Loucy (cell line): ENCODE results near the gene SLC25A15.

ENCODE experiments used
- H2AFZ ChIP-seq: fragments of 200-600 bp; sonication (generic); 2 replicates; pipeline ENCODE4 v1.6.0; 2016; ENCODE audit warnings: antibody characterized with exemption, mild to moderate bottlenecking, low read length, moderate library complexity
- H3F3A ChIP-seq: fragments of 200-600 bp; 2 replicates; pipeline ENCODE4 v1.6.0; 2016; ENCODE audit warnings: antibody characterized with exemption, low read depth, mild to moderate bottlenecking
- H3K27me3 ChIP-seq: fragments of 200-600 bp; sonication (generic); 2 replicates; pipeline ENCODE4 v1.6.1; 2014; ENCODE audit warnings: low read length, mild to moderate bottlenecking; ENCODE audit not compliant: insufficient read depth, poor library complexity, severe bottlenecking
- H3K36me3 ChIP-seq: fragments of 200-600 bp; sonication (generic); 2 replicates; pipeline ENCODE4 v1.6.1; 2016; ENCODE audit warnings: low read length; ENCODE audit not compliant: insufficient read depth
- H3K4me1 ChIP-seq: fragments of 200-600 bp; sonication (generic); 2 replicates; pipeline ENCODE4 v1.5.1; 2014; ENCODE audit warnings: low read length, mild to moderate bottlenecking; ENCODE audit not compliant: insufficient read depth, poor library complexity, severe bottlenecking
- H3K4me2 ChIP-seq: fragments of 200-600 bp; sonication (generic); 2 replicates; pipeline ENCODE4 v1.6.0; 2014; ENCODE audit warnings: antibody characterized with exemption, low read length, low read depth, mild to moderate bottlenecking; ENCODE audit not compliant: poor library complexity, severe bottlenecking
- H3K4me3 ChIP-seq: fragments of 200-600 bp; sonication (generic); 2 replicates; pipeline ENCODE4 v1.5.1; 2014; ENCODE audit warnings: low read length, mild to moderate bottlenecking, mixed read lengths; ENCODE audit not compliant: poor library complexity, severe bottlenecking
- H3K79me2 ChIP-seq: fragments of 200-600 bp; sonication (generic); 2 replicates; pipeline ENCODE4 v1.6.1; 2014; ENCODE audit warnings: low read length; ENCODE audit not compliant: insufficient read depth
- H3K9ac ChIP-seq: fragments of 200-600 bp; sonication (generic); 2 replicates; pipeline ENCODE4 v1.6.0; 2014; ENCODE audit warnings: mild to moderate bottlenecking, low read depth, low read length, moderate library complexity; ENCODE audit not compliant: poor library complexity, severe bottlenecking
- H3K9me2 ChIP-seq: fragments of 200-600 bp; sonication (generic); replicated peaks from 2 replicates; pipeline ENCODE4 v1.6.1; 2016; ENCODE audit warnings: low read depth, low read length, mixed read lengths
- H3K9me3 ChIP-seq: fragments of 200-600 bp; sonication (generic); 2 replicates; pipeline ENCODE4 v1.6.1; 2014; ENCODE audit warnings: mild to moderate bottlenecking, antibody characterized with exemption, low read length, low read depth; ENCODE audit not compliant: insufficient read depth
- H4K20me1 ChIP-seq: fragments of 200-600 bp; sonication (generic); 2 replicates; pipeline ENCODE4 v1.6.0; 2014; ENCODE audit warnings: antibody characterized with exemption, low read length, mild to moderate bottlenecking; ENCODE audit not compliant: insufficient read depth, poor library complexity, severe bottlenecking
- CTCF ChIP-seq: fragments of 200-600 bp; sonication (generic); conservative IDR thresholded peaks from 2 replicates; pipeline ENCODE4 v1.5.1; 2014; ENCODE audit warnings: mild to moderate bottlenecking, antibody characterized with exemption, low read length
- EZH2phosphoT487 ChIP-seq: fragments of 200-600 bp; IDR thresholded peaks from 2 replicates; pipeline ENCODE4 v1.6.1; 2018; ENCODE audit warnings: antibody characterized with exemption, mild to moderate bottlenecking, moderate library complexity, borderline replicate concordance

SLC25A15 gene

GRCh38 chr13:40812724-40813445 is 23.5 kb downstream of the SLC25A15 start:
- Histone ChIP-seq H3K9ac (no peak overlapping the region), H4K20me1 (no peaks in the 10 kb centered on the region), H3K36me3 (no peaks in the 10 kb centered on the region)

GRCh38 chr13:40813667-40814454 is 24.4 kb downstream of the SLC25A15 start:
- H3K9ac ChIP-seq = no peak overlapping the region
- H3K4me2 ChIP-seq = no peak overlapping the region
- peak overlapping the region; percentile 47; the same call in 1 of the 2 replicates for H2AFZ ChIP-seq

More at GRCh38 chr13:40812724-40813445, 23.5 kb downstream of the SLC25A15 start:
- Histone ChIP-seq H2AFZ (no peak overlapping the region), H3K79me2 (no peaks in the 10 kb centered on the region), H3K9me2 (no peaks in the 10 kb centered on the region), H3K4me3 (no peak overlapping the region), H3F3A (no peaks in the 10 kb centered on the region), H3K4me2 (no peak overlapping the region), H3K4me1 (no peaks in the 10 kb centered on the region), H3K9me3 (no peaks in the 10 kb centered on the region), H3K27me3 (no peaks in the 10 kb centered on the region)
- TF ChIP-seq CTCF = no peak
- TF ChIP-seq EZH2phosphoT487 = no peak

GRCh38 chr13:40814803-40815202 is 25.4 kb downstream of the SLC25A15 start:
- Histone ChIP-seq H3K9me3 (no peaks in the 10 kb centered on the region), H3K27me3 (no peaks in the 10 kb centered on the region), H2AFZ (no peak overlapping the region), H3K4me1 (no peaks in the 10 kb centered on the region), H3K4me2 (no peak overlapping the region), H4K20me1 (no peaks in the 10 kb centered on the region), H3F3A (no peaks in the 10 kb centered on the region), H3K9ac (no peak overlapping the region), H3K36me3 (no peaks in the 10 kb centered on the region), H3K4me3 (no peak overlapping the region), H3K9me2 (no peaks in the 10 kb centered on the region), H3K79me2 (no peaks in the 10 kb centered on the region)
- TF ChIP-seq EZH2phosphoT487 (no peak), CTCF (no peak)

More at GRCh38 chr13:40813667-40814454, 24.4 kb downstream of the SLC25A15 start:
- H3K9me2 ChIP-seq = no peaks in the 10 kb centered on the region
- H3K4me1 ChIP-seq = no peaks in the 10 kb centered on the region
- H4K20me1 ChIP-seq = no peaks in the 10 kb centered on the region
- TF ChIP-seq CTCF (peak; percentile 85), EZH2phosphoT487 (no peak)
- no peaks in the 10 kb centered on the region for H3K36me3 ChIP-seq
- no peaks in the 10 kb centered on the region for H3K27me3 ChIP-seq
- no peaks in the 10 kb centered on the region for H3K79me2 ChIP-seq
- no peaks in the 10 kb centered on the region for H3K9me3 ChIP-seq
- no peaks in the 10 kb centered on the region for H3F3A ChIP-seq
- no peak overlapping the region for H3K4me3 ChIP-seq
